ENCODE data around the gene SMAD7. TPM values are rescaled to one million over a fixed set of nuclear protein-coding genes. Genes with fewer than 3 reads are reported as not detected.
A peak's percentile ranks its signal among the peaks of the same experiment; 100 is the strongest.

Gene SMAD7
- total and polyA plus RNA-seq, 10 of the 15 experiments (the other 5 are each of a cell fraction or from before 2014, with no cell fraction given) = 1.3 to 22.5 (median 8.0) TPM

- TF ChIP-seq SPI1 (IDR thresholded peaks at IDR 0.05; ENCODE audit: borderline replicate concordance, insufficient read depth, low read depth, low read length) = no peak
- 0 out of 2 replicates have a peak, but pooled peaks have one; percentile 53 for TF ChIP-seq ZBED1 (IDR thresholded peaks at IDR 0.05; ENCODE audit: borderline replicate concordance)
- peak; percentile 71 for TF ChIP-seq SKIL (IDR thresholded peaks at IDR 0.05; ENCODE audit: low read depth, poor library complexity, severe bottlenecking)
- TF ChIP-seq RUNX3 (IDR thresholded peaks at IDR 0.05; ENCODE audit: low read length) = peak; percentile 41
- TF ChIP-seq MYB (IDR thresholded peaks at IDR 0.05; ENCODE audit: borderline replicate concordance, low read depth, low read length) = no peak
- TF ChIP-seq BCL3 (IDR thresholded peaks at IDR 0.05; ENCODE audit: borderline replicate concordance, insufficient read depth, low read depth, low read length, poor library complexity, severe bottlenecking) = peak; percentile 27
- TF ChIP-seq BCLAF1 (IDR thresholded peaks at IDR 0.05) = no peak
- 0 out of 2 replicates have a peak, but pooled peaks have one; percentile 7 for TF ChIP-seq SMC3 (IDR thresholded peaks at IDR 0.05; ENCODE audit: borderline replicate concordance, low read length)
- no peak for TF ChIP-seq MEF2A (IDR thresholded peaks at IDR 0.05; ENCODE audit: insufficient read depth, low read depth, low read length)
- 0 out of 2 replicates have a peak, but pooled peaks have one; percentile 12 for TF ChIP-seq POLR2AphosphoS5 (IDR thresholded peaks at IDR 0.05; ENCODE audit: low read length)
- TF ChIP-seq SIN3A (IDR thresholded peaks at IDR 0.05; ENCODE audit: low read depth, low read length) = no peak
- no peak for TF ChIP-seq CTCF (IDR thresholded peaks at IDR 0.05 in 2 of 3, conservative IDR thresholded peaks at IDR 0.05 in 1 of 3; ENCODE audit: control insufficient read depth in 2 of 3, extremely low read depth in 1 of 3, insufficient read depth in 1 of 3, low read depth in 3 of 3, low read length in 3 of 3)
- no peak for TF ChIP-seq TCF12 (IDR thresholded peaks at IDR 0.05; ENCODE audit: low read depth, low read length)
- 0 out of 2 replicates have a peak, but pooled peaks have one; percentile 27 for TF ChIP-seq BACH1 (IDR thresholded peaks at IDR 0.05; ENCODE audit: borderline replicate concordance)
- no peak for TF ChIP-seq ZNF217 (IDR thresholded peaks at IDR 0.05)
- TF ChIP-seq EZH2 (IDR thresholded peaks at IDR 0.05; ENCODE audit: borderline replicate concordance, control insufficient read depth, low read depth, low read length) = no peak
- TF ChIP-seq DPF2 (IDR thresholded peaks at IDR 0.05) = 0 out of 2 replicates have a peak, but pooled peaks have one; percentile 37
- no peak for TF ChIP-seq SMARCA5 (IDR thresholded peaks at IDR 0.05)
- no peak for TF ChIP-seq WRNIP1 (IDR thresholded peaks at IDR 0.05; ENCODE audit: borderline replicate concordance, low read depth, low read length)
- TF ChIP-seq TBL1XR1 (IDR thresholded peaks at IDR 0.05; ENCODE audit: low read depth, low read length) = no peak
- no peak for TF ChIP-seq ZNF207 (IDR thresholded peaks at IDR 0.05; ENCODE audit: borderline replicate concordance)
Measured at GRCh38 chr18:48931680-48932461, 18.9 kb downstream of the SMAD7 start (continued).
